Measurements from ENCODE around the gene ZC3H12C.
"Not testable (repeated sequence)": the region's sequence is repeated elsewhere in the genome, so short reads cannot be mapped to it uniquely, and the experiment has no call there.

ZC3H12C gene

GRCh38 chr11:110092515-110093406, at the start of gene ZC3H12C:
ZC3H12C (plus strand) TSS chr11:110093392; CDS start chr11:110093412, 20 bp downstream.
- no peak for FAIRE-seq

- FAIRE-seq: no peak
Measured at GRCh38 chr11:110044226-110044968, 48.8 kb upstream of the ZC3H12C start.

GRCh38 chr11:110046775-110047380, 46.3 kb upstream of the ZC3H12C start:
- no peak for FAIRE-seq

- no peak for FAIRE-seq
Measured at GRCh38 chr11:110049501-110050200, 43.5 kb upstream of the ZC3H12C start.

GRCh38 chr11:110050201-110050506, 43.0 kb upstream of the ZC3H12C start:
- no peak for FAIRE-seq

GRCh38 chr11:110053848-110054414, 39.3 kb upstream of the ZC3H12C start:
- no peak for FAIRE-seq

GRCh38 chr11:110056956-110057355, 36.2 kb upstream of the ZC3H12C start:
- FAIRE-seq: no peak

GRCh38 chr11:110059706-110060463, 33.3 kb upstream of the ZC3H12C start:
- FAIRE-seq: no peak

GRCh38 chr11:110061296-110061695, 31.9 kb upstream of the ZC3H12C start:
- no peak for FAIRE-seq

- FAIRE-seq: no peak
Measured at GRCh38 chr11:110062247-110062646, 30.9 kb upstream of the ZC3H12C start.

- no peak for FAIRE-seq
Measured at GRCh38 chr11:110065189-110065588, 28.0 kb upstream of the ZC3H12C start.

GRCh38 chr11:110068001-110068400, 25.2 kb upstream of the ZC3H12C start:
- not testable (repeated sequence) for FAIRE-seq

- no peak for FAIRE-seq
Measured at GRCh38 chr11:110069158-110069737, 23.9 kb upstream of the ZC3H12C start.

- no peak for FAIRE-seq
Measured at GRCh38 chr11:110070176-110070575, 23.0 kb upstream of the ZC3H12C start.

- no peak for FAIRE-seq
Measured at GRCh38 chr11:110071197-110071596, 22.0 kb upstream of the ZC3H12C start.

GRCh38 chr11:110072930-110073329, 20.3 kb upstream of the ZC3H12C start:
- FAIRE-seq: no peak

GRCh38 chr11:110074499-110074898, 18.7 kb upstream of the ZC3H12C start:
- no peak for FAIRE-seq

GRCh38 chr11:110075105-110075846, 17.9 kb upstream of the ZC3H12C start:
- no peak for FAIRE-seq

GRCh38 chr11:110075847-110076208, 17.4 kb upstream of the ZC3H12C start:
- no peak for FAIRE-seq

- no peak for FAIRE-seq
Measured at GRCh38 chr11:110076371-110076965, 16.7 kb upstream of the ZC3H12C start.

Data from colon (tissue), 2 donors.